Stimulated activated CD4-positive, alpha-beta T cell treated with anti-CD3 and anti-CD28 coated beads, Interleukin-1b, Interleukin-23, amount 100 ng/mL, for 24 hours (primary cell): ENCODE measurements around the gene TBX15.

ENCODE experiments used
- DNase-seq, 4 experiments: peaks; one replicate each; pipeline ENCODE4 v3.0.0-alpha.2; 2020; ENCODE audit warnings: low read depth in 4 of 4, low spot score in 1 of 4

The TBX15 gene

GRCh38 chr1:118899340-118899739 lies 88.8 kb downstream of the TBX15 start:
- no peak for DNase-seq

GRCh38 chr1:118898712-118899111 lies 89.4 kb downstream of the TBX15 start:
- DNase-seq = no peak

GRCh38 chr1:118896416-118896815 lies 91.7 kb downstream of the TBX15 start:
- no peak for DNase-seq

- DNase-seq = no peak
Observed at GRCh38 chr1:118894836-118895235, 93.3 kb downstream of the TBX15 start.

GRCh38 chr1:118890851-118891384 lies 97.2 kb downstream of the TBX15 start:
- no peak for DNase-seq

GRCh38 chr1:118884946-118885345 lies 103.2 kb downstream of the TBX15 start:
- DNase-seq = no peak

- no peak for DNase-seq
Observed at GRCh38 chr1:118881751-118882150, 106.4 kb downstream of the TBX15 start.

GRCh38 chr1:118878661-118879060 lies 109.5 kb downstream of the TBX15 start:
- no peak for DNase-seq

GRCh38 chr1:118877668-118878396 lies 110.3 kb downstream of the TBX15 start:
- no peak for DNase-seq

- DNase-seq = no peak
Observed at GRCh38 chr1:118871582-118872171, 116.5 kb downstream of the TBX15 start.

- DNase-seq = no peak
Observed at GRCh38 chr1:118868387-118868786, 119.8 kb downstream of the TBX15 start.

- no peak for DNase-seq
Observed at GRCh38 chr1:118866330-118866729, 121.8 kb downstream of the TBX15 start.

- no peak for DNase-seq
Observed at GRCh38 chr1:118863688-118864087, 124.5 kb downstream of the TBX15 start.

GRCh38 chr1:118862755-118863154 lies 125.4 kb downstream of the TBX15 start:
- no peak for DNase-seq

- DNase-seq = no peak
Observed at GRCh38 chr1:118861216-118861615, 126.9 kb downstream of the TBX15 start.

- no peak for DNase-seq
Observed at GRCh38 chr1:118859999-118860398, 128.1 kb downstream of the TBX15 start.

- no peak for DNase-seq
Observed at GRCh38 chr1:118846443-118846842, 141.7 kb downstream of the TBX15 start.

GRCh38 chr1:118842452-118843201 lies 145.5 kb downstream of the TBX15 start:
- DNase-seq = no peak

GRCh38 chr1:118841521-118841920 lies 146.6 kb downstream of the TBX15 start:
- DNase-seq = no peak
